ENCODE data around the gene DNM3.

The DNM3 gene

DNA sequence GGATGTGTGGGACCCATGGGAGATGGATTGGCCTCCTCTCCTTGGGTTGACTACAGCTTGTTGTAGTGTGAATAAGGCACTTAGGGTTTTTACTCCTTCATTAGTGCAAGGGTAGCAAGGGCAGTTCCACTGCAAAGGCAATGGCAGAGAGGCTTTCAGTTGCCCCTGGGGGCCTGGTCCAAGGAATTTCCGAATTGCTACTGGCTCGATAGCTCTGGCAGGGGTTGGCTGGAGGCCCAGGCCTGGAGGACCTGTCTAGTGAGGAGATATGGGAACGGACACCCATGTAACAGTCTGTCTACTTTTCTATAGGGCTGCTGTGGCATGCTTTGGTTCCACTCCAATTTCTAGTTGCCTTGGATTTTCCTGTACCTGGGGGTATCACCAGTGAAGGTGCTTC, 360.3 kb downstream of the DNM3 start:
- no peak for ATAC-seq
- TF ChIP-seq ISL1 (CRISPR knock-in tag; IDR thresholded peaks at IDR 0.05) (no peak), ESRRG (CRISPR knock-in tag; IDR thresholded peaks at IDR 0.05) (no peak), ZFP30 (CRISPR knock-in tag; IDR thresholded peaks at IDR 0.05) (no peak), PPARA (CRISPR knock-in tag; IDR thresholded peaks at IDR 0.05; ENCODE audit: borderline replicate concordance) (no peak)
- TF ChIP-seq, protein P1, sequence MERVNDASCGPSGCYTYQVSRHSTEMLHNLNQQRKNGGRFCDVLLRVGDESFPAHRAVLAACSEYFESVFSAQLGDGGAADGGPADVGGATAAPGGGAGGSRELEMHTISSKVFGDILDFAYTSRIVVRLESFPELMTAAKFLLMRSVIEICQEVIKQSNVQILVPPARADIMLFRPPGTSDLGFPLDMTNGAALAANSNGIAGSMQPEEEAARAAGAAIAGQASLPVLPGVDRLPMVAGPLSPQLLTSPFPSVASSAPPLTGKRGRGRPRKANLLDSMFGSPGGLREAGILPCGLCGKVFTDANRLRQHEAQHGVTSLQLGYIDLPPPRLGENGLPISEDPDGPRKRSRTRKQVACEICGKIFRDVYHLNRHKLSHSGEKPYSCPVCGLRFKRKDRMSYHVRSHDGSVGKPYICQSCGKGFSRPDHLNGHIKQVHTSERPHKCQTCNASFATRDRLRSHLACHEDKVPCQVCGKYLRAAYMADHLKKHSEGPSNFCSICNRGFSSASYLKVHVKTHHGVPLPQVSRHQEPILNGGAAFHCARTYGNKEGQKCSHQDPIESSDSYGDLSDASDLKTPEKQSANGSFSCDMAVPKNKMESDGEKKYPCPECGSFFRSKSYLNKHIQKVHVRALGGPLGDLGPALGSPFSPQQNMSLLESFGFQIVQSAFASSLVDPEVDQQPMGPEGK (CRISPR knock-in tag; IDR thresholded peaks at IDR 0.05; ENCODE audit: borderline replicate concordance): no peak
- TF ChIP-seq, protein P2, sequence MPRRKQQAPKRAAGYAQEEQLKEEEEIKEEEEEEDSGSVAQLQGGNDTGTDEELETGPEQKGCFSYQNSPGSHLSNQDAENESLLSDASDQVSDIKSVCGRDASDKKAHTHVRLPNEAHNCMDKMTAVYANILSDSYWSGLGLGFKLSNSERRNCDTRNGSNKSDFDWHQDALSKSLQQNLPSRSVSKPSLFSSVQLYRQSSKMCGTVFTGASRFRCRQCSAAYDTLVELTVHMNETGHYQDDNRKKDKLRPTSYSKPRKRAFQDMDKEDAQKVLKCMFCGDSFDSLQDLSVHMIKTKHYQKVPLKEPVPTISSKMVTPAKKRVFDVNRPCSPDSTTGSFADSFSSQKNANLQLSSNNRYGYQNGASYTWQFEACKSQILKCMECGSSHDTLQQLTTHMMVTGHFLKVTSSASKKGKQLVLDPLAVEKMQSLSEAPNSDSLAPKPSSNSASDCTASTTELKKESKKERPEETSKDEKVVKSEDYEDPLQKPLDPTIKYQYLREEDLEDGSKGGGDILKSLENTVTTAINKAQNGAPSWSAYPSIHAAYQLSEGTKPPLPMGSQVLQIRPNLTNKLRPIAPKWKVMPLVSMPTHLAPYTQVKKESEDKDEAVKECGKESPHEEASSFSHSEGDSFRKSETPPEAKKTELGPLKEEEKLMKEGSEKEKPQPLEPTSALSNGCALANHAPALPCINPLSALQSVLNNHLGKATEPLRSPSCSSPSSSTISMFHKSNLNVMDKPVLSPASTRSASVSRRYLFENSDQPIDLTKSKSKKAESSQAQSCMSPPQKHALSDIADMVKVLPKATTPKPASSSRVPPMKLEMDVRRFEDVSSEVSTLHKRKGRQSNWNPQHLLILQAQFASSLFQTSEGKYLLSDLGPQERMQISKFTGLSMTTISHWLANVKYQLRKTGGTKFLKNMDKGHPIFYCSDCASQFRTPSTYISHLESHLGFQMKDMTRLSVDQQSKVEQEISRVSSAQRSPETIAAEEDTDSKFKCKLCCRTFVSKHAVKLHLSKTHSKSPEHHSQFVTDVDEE (CRISPR knock-in tag; IDR thresholded peaks at IDR 0.05): no peak
- TF ChIP-seq, protein P3, sequence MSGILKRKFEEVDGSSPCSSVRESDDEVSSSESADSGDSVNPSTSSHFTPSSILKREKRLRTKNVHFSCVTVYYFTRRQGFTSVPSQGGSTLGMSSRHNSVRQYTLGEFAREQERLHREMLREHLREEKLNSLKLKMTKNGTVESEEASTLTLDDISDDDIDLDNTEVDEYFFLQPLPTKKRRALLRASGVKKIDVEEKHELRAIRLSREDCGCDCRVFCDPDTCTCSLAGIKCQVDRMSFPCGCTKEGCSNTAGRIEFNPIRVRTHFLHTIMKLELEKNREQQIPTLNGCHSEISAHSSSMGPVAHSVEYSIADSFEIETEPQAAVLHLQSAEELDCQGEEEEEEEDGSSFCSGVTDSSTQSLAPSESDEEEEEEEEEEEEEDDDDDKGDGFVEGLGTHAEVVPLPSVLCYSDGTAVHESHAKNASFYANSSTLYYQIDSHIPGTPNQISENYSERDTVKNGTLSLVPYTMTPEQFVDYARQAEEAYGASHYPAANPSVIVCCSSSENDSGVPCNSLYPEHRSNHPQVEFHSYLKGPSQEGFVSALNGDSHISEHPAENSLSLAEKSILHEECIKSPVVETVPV (CRISPR knock-in tag; IDR thresholded peaks at IDR 0.05): no peak

DNA sequence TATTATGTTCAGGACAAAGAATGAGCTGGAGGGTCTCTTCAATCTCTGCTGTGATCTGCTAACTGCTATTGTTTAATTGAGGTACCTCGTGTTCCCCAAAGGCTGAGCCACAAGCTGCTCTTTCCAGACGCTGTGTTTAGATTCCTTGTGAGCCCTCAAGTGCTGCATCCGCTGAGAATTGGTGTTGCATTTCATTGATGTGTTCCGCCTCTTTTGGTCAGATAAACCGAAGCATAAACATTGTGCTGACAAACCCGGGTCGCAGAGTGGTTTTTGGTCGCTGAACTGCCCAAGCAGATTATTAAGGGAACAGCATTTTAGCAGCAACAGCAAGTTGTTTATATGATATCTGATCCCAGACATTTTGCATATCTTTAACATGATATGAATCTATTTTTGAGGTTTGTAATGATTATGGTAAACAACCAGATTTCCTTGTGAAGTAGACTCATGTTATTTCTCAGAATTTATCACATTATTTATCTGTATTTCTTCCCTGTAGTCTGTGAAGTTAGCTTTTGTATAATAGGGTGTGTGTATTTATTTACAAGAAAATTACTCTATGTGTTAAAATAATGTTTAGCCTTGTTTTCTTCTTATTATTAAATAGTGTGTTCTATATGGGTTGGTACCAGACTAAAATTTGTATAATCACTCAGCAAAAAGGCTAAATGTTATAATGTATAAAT, 362.0 kb downstream of the DNM3 start:
- TF ChIP-seq ZNF565 (CRISPR knock-in tag; conservative IDR thresholded peaks at IDR 0.05; ENCODE audit: low read depth) (no peak), GLIS3 (CRISPR knock-in tag; IDR thresholded peaks at IDR 0.05) (no peak), TCF4 (CRISPR knock-in tag; IDR thresholded peaks at IDR 0.05; ENCODE audit: borderline replicate concordance) (no peak), ZFP30 (CRISPR knock-in tag; IDR thresholded peaks at IDR 0.05) (no peak)
- no peak for ATAC-seq

DNA sequence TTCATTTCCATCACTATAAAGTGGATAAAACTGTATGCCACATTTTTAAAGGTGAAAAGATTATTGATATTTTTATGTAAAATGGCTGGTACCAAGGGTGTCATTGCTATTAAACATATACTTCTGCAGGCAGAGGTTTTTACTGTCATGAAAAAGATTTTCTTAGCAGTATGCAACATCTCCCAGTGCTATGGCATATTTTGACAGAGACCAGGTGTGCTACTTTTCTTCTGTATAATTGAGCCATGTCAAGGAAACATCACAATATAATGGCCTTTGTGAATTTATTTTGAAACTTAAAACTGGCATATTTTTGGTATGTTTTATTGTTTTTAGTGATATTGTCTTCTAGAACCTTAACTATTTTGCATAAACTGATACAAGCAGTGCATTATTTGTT, 362.6 kb downstream of the DNM3 start:
- TF ChIP-seq GLIS3 (CRISPR knock-in tag; IDR thresholded peaks at IDR 0.05) (no peak), BACH2 (CRISPR knock-in tag; IDR thresholded peaks at IDR 0.05; ENCODE audit: borderline replicate concordance) (no peak), SNAI2 (CRISPR knock-in tag; IDR thresholded peaks at IDR 0.05) (no peak)
- TF ChIP-seq, protein P4, sequence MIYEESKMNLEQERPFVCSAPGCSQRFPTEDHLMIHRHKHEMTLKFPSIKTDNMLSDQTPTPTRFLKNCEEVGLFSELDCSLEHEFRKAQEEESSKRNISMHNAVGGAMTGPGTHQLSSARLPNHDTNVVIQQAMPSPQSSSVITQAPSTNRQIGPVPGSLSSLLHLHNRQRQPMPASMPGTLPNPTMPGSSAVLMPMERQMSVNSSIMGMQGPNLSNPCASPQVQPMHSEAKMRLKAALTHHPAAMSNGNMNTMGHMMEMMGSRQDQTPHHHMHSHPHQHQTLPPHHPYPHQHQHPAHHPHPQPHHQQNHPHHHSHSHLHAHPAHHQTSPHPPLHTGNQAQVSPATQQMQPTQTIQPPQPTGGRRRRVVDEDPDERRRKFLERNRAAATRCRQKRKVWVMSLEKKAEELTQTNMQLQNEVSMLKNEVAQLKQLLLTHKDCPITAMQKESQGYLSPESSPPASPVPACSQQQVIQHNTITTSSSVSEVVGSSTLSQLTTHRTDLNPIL (CRISPR knock-in tag; IDR thresholded peaks at IDR 0.05; ENCODE audit: low read depth): no peak
- TF ChIP-seq, protein P3 (CRISPR knock-in tag; IDR thresholded peaks at IDR 0.05): no peak
- no peak for ATAC-seq

DNA sequence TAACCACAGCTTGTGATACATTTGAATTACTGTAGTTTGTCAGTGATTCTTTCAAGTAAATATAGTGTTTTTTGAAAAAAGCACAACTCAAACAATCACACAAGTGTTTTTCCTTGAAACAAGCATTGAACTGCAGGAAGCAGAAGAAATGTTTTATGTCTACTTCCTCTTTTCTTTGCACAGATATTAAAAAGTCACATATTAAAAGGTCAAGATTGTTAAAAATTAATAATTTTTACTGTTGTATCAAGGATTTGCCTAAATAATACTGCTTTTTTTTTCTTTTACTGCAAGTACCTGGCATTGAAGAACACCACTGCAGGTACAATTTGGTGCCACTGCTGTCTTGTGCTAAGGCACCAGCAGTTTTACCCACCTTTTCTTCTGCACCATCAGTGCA, 365.0 kb downstream of the DNM3 start:
- ATAC-seq: no peak
- no peak for TF ChIP-seq SNAI2 (CRISPR knock-in tag; IDR thresholded peaks at IDR 0.05)
- TF ChIP-seq ZFP30 (CRISPR knock-in tag; IDR thresholded peaks at IDR 0.05): no peak
- no peak for TF ChIP-seq ZNF565 (CRISPR knock-in tag; conservative IDR thresholded peaks at IDR 0.05; ENCODE audit: low read depth)
- TF ChIP-seq OSR1 (CRISPR knock-in tag; IDR thresholded peaks at IDR 0.05): no peak
- no peak for TF ChIP-seq ARNTL (CRISPR knock-in tag; IDR thresholded peaks at IDR 0.05; ENCODE audit: borderline replicate concordance, low read depth)
- TF ChIP-seq, protein P5, sequence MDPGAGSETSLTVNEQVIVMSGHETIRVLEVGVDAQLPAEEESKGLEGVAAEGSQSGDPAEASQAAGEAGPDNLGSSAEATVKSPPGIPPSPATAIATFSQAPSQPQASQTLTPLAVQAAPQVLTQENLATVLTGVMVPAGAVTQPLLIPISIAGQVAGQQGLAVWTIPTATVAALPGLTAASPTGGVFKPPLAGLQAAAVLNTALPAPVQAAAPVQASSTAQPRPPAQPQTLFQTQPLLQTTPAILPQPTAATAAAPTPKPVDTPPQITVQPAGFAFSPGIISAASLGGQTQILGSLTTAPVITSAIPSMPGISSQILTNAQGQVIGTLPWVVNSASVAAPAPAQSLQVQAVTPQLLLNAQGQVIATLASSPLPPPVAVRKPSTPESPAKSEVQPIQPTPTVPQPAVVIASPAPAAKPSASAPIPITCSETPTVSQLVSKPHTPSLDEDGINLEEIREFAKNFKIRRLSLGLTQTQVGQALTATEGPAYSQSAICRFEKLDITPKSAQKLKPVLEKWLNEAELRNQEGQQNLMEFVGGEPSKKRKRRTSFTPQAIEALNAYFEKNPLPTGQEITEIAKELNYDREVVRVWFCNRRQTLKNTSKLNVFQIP (CRISPR knock-in tag; IDR thresholded peaks at IDR 0.05; ENCODE audit: borderline replicate concordance, low read depth): no peak
- TF ChIP-seq ZC3H10 (CRISPR knock-in tag; IDR thresholded peaks at IDR 0.05): no peak
- TF ChIP-seq, protein P1 (CRISPR knock-in tag; IDR thresholded peaks at IDR 0.05; ENCODE audit: borderline replicate concordance): no peak
- TF ChIP-seq, protein P3 (CRISPR knock-in tag; IDR thresholded peaks at IDR 0.05): no peak
- TF ChIP-seq ESRRG (CRISPR knock-in tag; IDR thresholded peaks at IDR 0.05): no peak
- no peak for TF ChIP-seq GLIS3 (CRISPR knock-in tag; IDR thresholded peaks at IDR 0.05)

Data from SK-N-SH treated with all-trans-retinoic acid at 6 μM for 48 hours (cell line).